ENCODE data around the gene SLC50A1. TPM values are rescaled to one million over a fixed set of nuclear protein-coding genes. Genes with fewer than 3 reads are reported as not detected.
"Not testable (repeated sequence)": the region's sequence is repeated elsewhere in the genome, so short reads cannot be mapped to it uniquely, and the experiment has no call there.

SLC50A1 gene
- total RNA-seq, 1 experiment from 2014 or later, result 57.4 TPM

- in situ Hi-C loops (cut with HindIII; ENCODE audit: low pct_unique_long_range_greater_than_20kb, low sequenced_read_pairs), result no loop called here
- DNase-seq (ENCODE audit: low read depth, low spot score), result no peak
Observed at GRCh38 chr1:155128755-155129473, 6.7 kb upstream of the SLC50A1 start.

- DNase-seq (ENCODE audit: low read depth, low spot score), result no peak
- in situ Hi-C loops (cut with HindIII; ENCODE audit: low pct_unique_long_range_greater_than_20kb, low sequenced_read_pairs), result no loop called here
Observed at GRCh38 chr1:155130272-155131006, 5.2 kb upstream of the SLC50A1 start.

- in situ Hi-C loops (cut with HindIII; ENCODE audit: low pct_unique_long_range_greater_than_20kb, low sequenced_read_pairs), result no loop called here
- DNase-seq (ENCODE audit: low read depth, low spot score), result no peak
Observed at GRCh38 chr1:155131285-155131684, 4.4 kb upstream of the SLC50A1 start.

- in situ Hi-C loops (cut with HindIII; ENCODE audit: low pct_unique_long_range_greater_than_20kb, low sequenced_read_pairs), result no loop called here
- DNase-seq (ENCODE audit: low read depth, low spot score), result no peak
Observed at GRCh38 chr1:155131856-155132255, 3.8 kb upstream of the SLC50A1 start.

- in situ Hi-C loops (cut with HindIII; ENCODE audit: low pct_unique_long_range_greater_than_20kb, low sequenced_read_pairs), result no loop called here
- DNase-seq (ENCODE audit: low read depth, low spot score), result no peak
Observed at GRCh38 chr1:155133799-155134281, 1.8 kb upstream of the SLC50A1 start.

GRCh38 chr1:155134322-155134721, 1.3 kb upstream of the SLC50A1 start:
- DNase-seq (ENCODE audit: low read depth, low spot score), result no peak
- in situ Hi-C loops (cut with HindIII; ENCODE audit: low pct_unique_long_range_greater_than_20kb, low sequenced_read_pairs), result no loop called here

GRCh38 chr1:155134880-155135414, 705 bp upstream of the SLC50A1 start:
- peak; percentile 71 for DNase-seq (ENCODE audit: low read depth, low spot score)
- in situ Hi-C loops (cut with HindIII; ENCODE audit: low pct_unique_long_range_greater_than_20kb, low sequenced_read_pairs), result no loop called here

GRCh38 chr1:155136748-155137147, 1.1 kb downstream of the SLC50A1 start:
- no peak for DNase-seq (ENCODE audit: low read depth, low spot score)
- in situ Hi-C loops (cut with HindIII; ENCODE audit: low pct_unique_long_range_greater_than_20kb, low sequenced_read_pairs), result no loop called here

- in situ Hi-C loops (cut with HindIII; ENCODE audit: low pct_unique_long_range_greater_than_20kb, low sequenced_read_pairs), result no loop called here
Observed at GRCh38 chr1:155137154-155137949, 1.7 kb downstream of the SLC50A1 start.

GRCh38 chr1:155139895-155140629, 4.4 kb downstream of the SLC50A1 start, which contains the start of gene DPM3:
DPM3 (minus strand) TSS chr1:155140531; CDS start chr1:155140240, 291 bp downstream.
- DNase-seq (ENCODE audit: low read depth, low spot score), result peak; percentile 90
- in situ Hi-C loops (cut with HindIII; ENCODE audit: low pct_unique_long_range_greater_than_20kb, low sequenced_read_pairs), result no loop called here

More at GRCh38 chr1:155137154-155137949, 1.7 kb downstream of the SLC50A1 start:
- no peak for DNase-seq (ENCODE audit: low read depth, low spot score)

GRCh38 chr1:155140630-155140953, 4.9 kb downstream of the SLC50A1 start:
- no peak for DNase-seq (ENCODE audit: low read depth, low spot score)
- in situ Hi-C loops (cut with HindIII; ENCODE audit: low pct_unique_long_range_greater_than_20kb, low sequenced_read_pairs), result no loop called here

GRCh38 chr1:155141749-155142148, 6.1 kb downstream of the SLC50A1 start:
- in situ Hi-C loops (cut with HindIII; ENCODE audit: low pct_unique_long_range_greater_than_20kb, low sequenced_read_pairs), result no loop called here
- no peak for DNase-seq (ENCODE audit: low read depth, low spot score)

GRCh38 chr1:155145491-155145890, 9.8 kb downstream of the SLC50A1 start:
- in situ Hi-C loops (cut with HindIII; ENCODE audit: low pct_unique_long_range_greater_than_20kb, low sequenced_read_pairs), result no loop called here
- DNase-seq (ENCODE audit: low read depth, low spot score), result peak; percentile 44

GRCh38 chr1:155155996-155156643, 20.5 kb downstream of the SLC50A1 start:
- in situ Hi-C loops (cut with HindIII; ENCODE audit: low pct_unique_long_range_greater_than_20kb, low sequenced_read_pairs), result not testable (repeated sequence)

GRCh38 chr1:155158991-155159390, 23.3 kb downstream of the SLC50A1 start:
- no peak for DNase-seq (ENCODE audit: low read depth, low spot score)
- in situ Hi-C loops (cut with HindIII; ENCODE audit: low pct_unique_long_range_greater_than_20kb, low sequenced_read_pairs), result no loop called here

More at GRCh38 chr1:155155996-155156643, 20.5 kb downstream of the SLC50A1 start:
- DNase-seq (ENCODE audit: low read depth, low spot score), result not testable (repeated sequence)

- in situ Hi-C loops (cut with HindIII; ENCODE audit: low pct_unique_long_range_greater_than_20kb, low sequenced_read_pairs), result no loop called here
- no peak for DNase-seq (ENCODE audit: low read depth, low spot score)
Observed at GRCh38 chr1:155160128-155160527, 24.5 kb downstream of the SLC50A1 start.

GRCh38 chr1:155162631-155163030, 27.0 kb downstream of the SLC50A1 start:
- in situ Hi-C loops (cut with HindIII; ENCODE audit: low pct_unique_long_range_greater_than_20kb, low sequenced_read_pairs); DNase-seq (ENCODE audit: low read depth, low spot score): not testable (repeated sequence)
